ES-I3 (cell line): Measurements from ENCODE around the gene POU2F3.

ENCODE experiments used
- H3K36me3 ChIP-seq: 2 replicates; pipeline ENCODE4 v1.6.1; 2013; ENCODE audit warnings: mild to moderate bottlenecking, low read length, control low read depth, moderate library complexity; ENCODE audit not compliant: insufficient read depth
- H3K4me1 ChIP-seq: 2 replicates; pipeline ENCODE4 v1.6.1; 2013; ENCODE audit warnings: mild to moderate bottlenecking, control low read depth, low read length; ENCODE audit not compliant: insufficient read depth
- H3K9ac ChIP-seq: 2 replicates; pipeline ENCODE4 v1.6.1; 2013; ENCODE audit warnings: low read depth, mild to moderate bottlenecking, low read length, moderate library complexity
- H3K9me3 ChIP-seq: 2 replicates; pipeline ENCODE4 v1.6.1; 2013; ENCODE audit warnings: mild to moderate bottlenecking, low read length, moderate library complexity; ENCODE audit not compliant: control insufficient read depth, insufficient read depth

The POU2F3 gene

DNA sequence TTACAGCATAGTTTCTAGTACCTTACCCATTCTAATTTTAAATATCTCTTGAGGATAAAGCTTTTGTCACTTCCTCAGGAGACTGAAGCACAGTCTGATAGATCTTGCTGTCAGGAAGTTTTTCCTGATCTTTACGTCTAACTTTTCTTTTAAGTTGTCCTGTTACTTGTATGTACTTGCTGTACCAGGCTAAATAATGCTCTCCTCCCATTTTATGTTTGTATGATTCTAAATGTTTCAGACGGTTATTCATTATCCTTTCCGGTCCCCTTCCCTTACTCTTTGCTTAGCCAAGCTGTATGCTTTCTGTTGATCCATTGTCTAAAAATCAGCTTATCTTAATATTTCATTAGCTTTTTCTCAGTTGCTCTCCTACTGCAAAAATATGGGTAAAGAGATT lies 102.3 kb downstream of the POU2F3 start:
- Histone ChIP-seq H3K4me1 (peaks cover 12% of the 10 kb centered on the region), H3K36me3 (no peaks in the 10 kb centered on the region), H3K9me3 (no peaks in the 10 kb centered on the region), H3K9ac (no peak overlapping the region)

DNA sequence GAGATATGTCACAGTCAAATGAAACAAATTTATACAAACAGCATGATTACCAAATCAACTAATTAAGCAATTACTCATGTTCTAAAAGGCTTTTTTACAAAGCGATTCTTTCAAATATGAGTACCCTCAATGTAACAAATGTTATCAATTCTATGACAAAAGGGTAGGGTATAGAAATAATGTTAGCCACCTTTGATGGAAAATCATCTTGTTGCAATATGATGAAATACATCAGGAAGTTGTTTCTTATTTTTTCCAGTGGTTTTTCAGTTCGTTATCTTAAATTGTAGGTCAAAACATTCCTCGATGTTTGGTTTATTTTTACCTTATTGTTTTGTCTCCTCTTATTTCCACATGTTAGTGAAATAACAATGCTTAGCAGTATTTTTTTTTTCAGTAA lies 102.7 kb downstream of the POU2F3 start:
- Histone ChIP-seq H3K4me1 (peaks cover 12% of the 10 kb centered on the region), H3K9ac (no peak overlapping the region), H3K9me3 (no peaks in the 10 kb centered on the region), H3K36me3 (no peaks in the 10 kb centered on the region)

DNA sequence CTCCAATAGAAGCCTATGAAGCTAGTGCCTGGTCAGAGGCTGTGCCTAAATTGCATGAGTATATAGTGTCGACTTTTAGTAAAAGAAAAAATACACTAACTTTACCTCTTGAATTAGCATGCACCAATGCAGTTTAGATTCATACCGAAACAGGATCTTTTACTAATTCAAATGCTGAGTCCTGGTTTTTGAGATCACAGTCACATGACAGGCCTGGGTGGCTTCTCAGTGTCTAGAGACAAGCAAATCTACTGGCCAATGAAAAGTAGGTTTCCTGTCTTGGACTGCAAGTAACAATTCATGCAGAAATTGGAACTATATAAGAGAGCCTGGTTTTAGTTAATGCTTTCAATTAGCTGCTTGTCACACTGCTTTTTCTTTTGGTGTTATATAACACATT lies 103.5 kb downstream of the POU2F3 start:
- no peaks in the 10 kb centered on the region for H3K9me3 ChIP-seq
- no peaks in the 10 kb centered on the region for H3K36me3 ChIP-seq
- H3K9ac ChIP-seq: no peak overlapping the region
- peaks cover 12% of the 10 kb centered on the region for H3K4me1 ChIP-seq

DNA sequence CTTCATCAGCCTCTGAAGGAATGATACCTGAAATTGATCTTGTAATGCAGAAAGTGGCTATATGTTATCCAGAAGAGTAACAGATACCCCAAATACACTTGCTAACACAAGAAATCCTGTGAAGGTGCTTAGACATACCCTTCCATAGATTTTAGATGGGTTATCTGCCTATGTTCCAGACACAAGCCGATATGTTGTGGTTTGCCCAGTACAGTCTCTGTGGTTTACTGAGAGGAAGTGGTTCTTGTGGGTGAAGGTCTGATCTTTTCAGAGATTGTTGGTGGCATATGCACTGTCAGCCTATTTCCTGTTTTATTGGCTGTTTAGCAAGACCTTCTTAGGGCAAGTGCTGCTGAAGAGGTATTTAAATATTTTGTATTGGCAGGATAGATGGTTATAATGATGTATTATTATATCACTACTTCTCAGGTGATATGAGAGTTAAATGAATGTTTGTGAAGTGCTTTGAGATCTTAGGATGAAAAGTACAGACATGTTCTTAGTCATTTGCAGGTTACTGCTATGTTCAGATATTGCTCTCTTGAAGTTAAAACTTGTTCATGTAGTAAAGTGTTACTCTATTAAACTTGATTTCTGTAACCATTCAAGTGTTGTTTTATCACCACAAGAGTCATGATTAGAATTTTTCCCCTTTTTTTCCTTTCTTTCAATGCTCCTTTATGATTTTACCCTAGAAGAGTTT lies 104.5 kb downstream of the POU2F3 start:
- no peaks in the 10 kb centered on the region for H3K9me3 ChIP-seq
- H3K9ac ChIP-seq: no peak overlapping the region
- no peaks in the 10 kb centered on the region for H3K36me3 ChIP-seq
- H3K4me1 ChIP-seq: peaks cover 9% of the 10 kb centered on the region

DNA sequence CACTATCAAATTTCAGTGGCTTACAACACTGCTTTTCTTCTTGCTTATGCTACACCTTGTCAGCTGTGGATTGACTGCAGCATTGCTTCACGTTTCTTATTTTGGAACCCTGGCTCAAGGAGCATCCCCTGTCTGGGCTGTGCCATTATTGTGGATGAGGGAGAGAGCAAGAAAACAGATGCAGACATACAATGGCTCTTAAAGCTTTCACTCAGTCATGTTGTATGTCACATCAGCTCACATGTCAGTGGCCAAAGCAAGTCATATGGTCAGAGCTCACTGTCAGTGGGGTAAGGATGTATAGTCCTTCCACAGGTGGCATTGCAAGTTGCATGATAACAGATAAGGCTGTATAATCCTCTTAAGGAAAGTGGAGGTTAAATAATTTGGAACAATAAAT lies 106.3 kb downstream of the POU2F3 start:
- H3K9me3 ChIP-seq: no peaks in the 10 kb centered on the region
- peaks cover 7% of the 10 kb centered on the region for H3K4me1 ChIP-seq
- H3K9ac ChIP-seq: no peak overlapping the region
- no peaks in the 10 kb centered on the region for H3K36me3 ChIP-seq

- Histone ChIP-seq H3K36me3 (no peaks in the 10 kb centered on the region), H3K9me3 (no peaks in the 10 kb centered on the region), H3K4me1 (no peaks in the 10 kb centered on the region), H3K9ac (no peak overlapping the region)
These were observed 110.7 kb downstream of the POU2F3 start for GRCh38 chr11:120350637-120351036.

- H3K9me3 ChIP-seq: no peaks in the 10 kb centered on the region
- no peak overlapping the region for H3K9ac ChIP-seq
- H3K4me1 ChIP-seq: no peaks in the 10 kb centered on the region
- H3K36me3 ChIP-seq: no peaks in the 10 kb centered on the region
These were observed 112.5 kb downstream of the POU2F3 start for GRCh38 chr11:120352405-120352804.

DNA sequence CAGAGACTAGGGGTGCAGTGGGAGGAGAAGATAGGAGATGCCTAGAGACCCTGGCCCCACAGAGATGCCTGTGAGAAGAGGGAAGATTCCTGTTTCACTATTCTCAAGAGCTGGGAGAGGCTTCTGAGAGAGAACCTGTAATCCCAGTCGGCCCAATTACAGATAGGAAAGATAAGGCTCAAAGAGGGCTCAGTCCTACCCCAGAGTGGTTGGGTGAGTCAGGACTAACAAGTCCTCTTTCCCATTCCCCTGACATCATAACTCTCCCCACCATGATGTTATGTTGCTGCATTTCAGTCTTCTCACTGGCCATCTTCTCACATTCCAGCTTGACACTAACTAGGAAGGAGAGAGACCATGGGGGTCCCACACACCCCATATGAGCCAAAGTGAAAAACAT lies 114.1 kb downstream of the POU2F3 start:
- Histone ChIP-seq H3K4me1 (no peaks in the 10 kb centered on the region), H3K9me3 (no peaks in the 10 kb centered on the region), H3K36me3 (no peaks in the 10 kb centered on the region; the same call in 1 of the 2 replicates), H3K9ac (no peak overlapping the region)

GRCh38 chr11:120354779-120355178 lies 114.8 kb downstream of the POU2F3 start:
- Histone ChIP-seq H3K4me1 (no peaks in the 10 kb centered on the region), H3K36me3 (no peaks in the 10 kb centered on the region; the same call in 1 of the 2 replicates), H3K9ac (no peak overlapping the region), H3K9me3 (no peaks in the 10 kb centered on the region)

GRCh38 chr11:120357620-120358019 lies 117.7 kb downstream of the POU2F3 start:
- no peaks in the 10 kb centered on the region for H3K4me1 ChIP-seq
- no peaks in the 10 kb centered on the region; the same call in 1 of the 2 replicates for H3K36me3 ChIP-seq
- H3K9me3 ChIP-seq: no peaks in the 10 kb centered on the region; the same call in 1 of the 2 replicates
- H3K9ac ChIP-seq: no peak overlapping the region

DNA sequence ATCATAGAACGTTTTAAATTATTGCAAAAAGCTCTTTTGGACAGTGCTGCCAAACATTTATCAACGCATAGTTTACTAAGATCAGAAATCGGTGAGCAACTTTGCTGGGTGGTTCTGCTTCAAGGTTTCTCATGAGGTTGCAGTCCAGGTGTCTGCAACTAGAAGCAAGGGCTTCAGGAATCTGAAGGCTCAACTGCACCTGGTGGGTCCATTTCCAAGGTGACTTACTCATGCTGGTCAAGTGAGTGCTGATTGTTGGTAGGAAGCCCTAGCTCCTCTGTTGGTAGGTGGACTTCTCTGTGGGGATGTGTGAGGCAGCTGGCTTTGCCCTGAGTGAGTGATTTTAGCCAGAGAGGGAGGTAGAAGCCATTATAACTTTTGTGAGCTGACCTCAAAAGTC lies 118.8 kb downstream of the POU2F3 start:
- H3K4me1 ChIP-seq: no peaks in the 10 kb centered on the region
- H3K9me3 ChIP-seq: no peaks in the 10 kb centered on the region; the same call in 1 of the 2 replicates
- no peak overlapping the region for H3K9ac ChIP-seq
- H3K36me3 ChIP-seq: no peaks in the 10 kb centered on the region; the same call in 1 of the 2 replicates

- Histone ChIP-seq H3K4me1 (no peaks in the 10 kb centered on the region), H3K36me3 (no peaks in the 10 kb centered on the region; the same call in 1 of the 2 replicates), H3K9me3 (no peaks in the 10 kb centered on the region; the same call in 1 of the 2 replicates), H3K9ac (no peak overlapping the region)
These were observed 123.5 kb downstream of the POU2F3 start for GRCh38 chr11:120363436-120363835.

GRCh38 chr11:120365512-120365911 lies 125.6 kb downstream of the POU2F3 start:
- no peaks in the 10 kb centered on the region; the same call in 1 of the 2 replicates for H3K4me1 ChIP-seq
- H3K36me3 ChIP-seq: no peaks in the 10 kb centered on the region
- no peak overlapping the region for H3K9ac ChIP-seq
- H3K9me3 ChIP-seq: no peaks in the 10 kb centered on the region; the same call in 1 of the 2 replicates
